Mucosa of descending colon (tissue), 3 donors: ENCODE data around the gene RB1. TPM values are rescaled to one million over a fixed set of nuclear protein-coding genes. Genes with fewer than 3 reads are reported as not detected.

ENCODE experiments used
- ATAC-seq: fragments of 200-7000 bp; cut with Tn5 transposase; one replicate; pipeline ENCODE4 v1.9.1; 2020; ENCODE audit warnings: mild to moderate bottlenecking, moderate library complexity
- DNase-seq, 3 donors: peaks; one replicate each; pipeline ENCODE4 v3.0.0-alpha.2; 2020
- H3K36me3 ChIP-seq: fragments of 200-600 bp; one replicate; pipeline ENCODE4 v1.8.0; 2021; ENCODE audit warnings: low read depth, mild to moderate bottlenecking
- H3K4me1 ChIP-seq: fragments of 200-600 bp; one replicate; pipeline ENCODE4 v1.8.0; 2021; ENCODE audit warnings: low read depth, mild to moderate bottlenecking
- H3K4me3 ChIP-seq: fragments of 200-600 bp; one replicate; pipeline ENCODE4 v1.8.0; 2021; ENCODE audit warnings: mild to moderate bottlenecking
- H3K9me3 ChIP-seq: fragments of 200-600 bp; one replicate; pipeline ENCODE4 v1.8.0; 2021; ENCODE audit warnings: mild to moderate bottlenecking
- CTCF ChIP-seq: fragments of 200-600 bp; IDR thresholded peaks from one replicate; pipeline ENCODE4 v1.8.0; 2022; ENCODE audit warnings: antibody characterized with exemption, mild to moderate bottlenecking
- intact Hi-C, 2 donors: fragments of 100-400 bp; cut with DNase I in 1 of 2; cut with micrococcal nuclease in 1 of 2; formaldehyde crosslinking; loops; one replicate each; pipeline versions ENCODE4 v1.11.0 to v1.11.1; 2022; cut with DNase I, micrococcal nuclease
- total RNA-seq, 3 donors: library from RNA; stranded (reverse); fragmentation: NEBNext Ultra II Directional in 2 of 3; extraction: Animal tissue kit (Norgen Biotek cat#: 25700) in 2 of 3; gene quantifications; one replicate each; pipeline versions ENCODE4 v1.2.1 to v1.2.4, GENCODE V29; 2021 to 2023
- donor health status: DM: no; HTN: no; CAD: no; lungs with moderate emphysema.
- donor health status: DM: no; HTN: no; CAD: no.
- donor health status: DM: no; HTN: yes; CAD: no.

Gene RB1
- total RNA-seq, 3 donors from 2014 or later = 23.4 to 30.0 (median 29.3) TPM

- intact Hi-C loops = no loop called here
- no peak for ATAC-seq
These were observed 171.7 kb downstream of the RB1 start for GRCh38 chr13:48475230-48475629.

GRCh38 chr13:48476215-48476614 is 172.7 kb downstream of the RB1 start:
- H3K4me3 ChIP-seq = no peak overlapping the region
- H3K4me1 ChIP-seq = no peaks in the 10 kb centered on the region
- no peaks in the 10 kb centered on the region for H3K36me3 ChIP-seq
- intact Hi-C loops = no loop called here
- DNase-seq (no peak), ATAC-seq (no peak)
- no peak for TF ChIP-seq CTCF
- H3K9me3 ChIP-seq = no peaks in the 10 kb centered on the region

More at GRCh38 chr13:48475230-48475629, 171.7 kb downstream of the RB1 start:
- H3K36me3 ChIP-seq = no peaks in the 10 kb centered on the region
- no peaks in the 10 kb centered on the region for H3K4me1 ChIP-seq
- H3K9me3 ChIP-seq = no peaks in the 10 kb centered on the region
- H3K4me3 ChIP-seq = no peak overlapping the region
- TF ChIP-seq CTCF = no peak
- DNase-seq = no peak

- TF ChIP-seq CTCF = no peak
These were observed 173.1 kb downstream of the RB1 start for GRCh38 chr13:48476686-48477085.

GRCh38 chr13:48477191-48477855 is 173.8 kb downstream of the RB1 start:
- DNase-seq (no peak), ATAC-seq (no peak)
- intact Hi-C loops = no loop called here
- Histone ChIP-seq H3K4me3 (no peak overlapping the region), H3K4me1 (no peaks in the 10 kb centered on the region), H3K9me3 (no peaks in the 10 kb centered on the region), H3K36me3 (no peaks in the 10 kb centered on the region)
- no peak for TF ChIP-seq CTCF

More at GRCh38 chr13:48476686-48477085, 173.1 kb downstream of the RB1 start:
- Histone ChIP-seq H3K9me3 (no peaks in the 10 kb centered on the region), H3K4me3 (no peak overlapping the region), H3K4me1 (no peaks in the 10 kb centered on the region), H3K36me3 (no peaks in the 10 kb centered on the region)
- ATAC-seq (no peak), DNase-seq (no peak)
- intact Hi-C loops = no loop called here

GRCh38 chr13:48478391-48478790 is 174.8 kb downstream of the RB1 start:
- TF ChIP-seq CTCF = no peak
- intact Hi-C loops = no loop called here
- Histone ChIP-seq H3K36me3 (no peaks in the 10 kb centered on the region), H3K4me3 (no peak overlapping the region), H3K4me1 (no peaks in the 10 kb centered on the region), H3K9me3 (no peaks in the 10 kb centered on the region)
- ATAC-seq (no peak), DNase-seq (no peak)
